Esophagus squamous epithelium (tissue), 5 donors: Measurements from ENCODE around the gene CD99L2. TPM values are rescaled to one million over a fixed set of nuclear protein-coding genes. Genes with fewer than 3 reads are reported as not detected.

Source experiments
- DNase-seq: peaks from one replicate; lab custom pipeline; 2025; lab: John Stamatoyannopoulos, UW
- H3K27ac ChIP-seq, 4 donors: fragments of 200-600 bp; sonication (generic); one replicate each; pipeline ENCODE4 v1.5.1; 2016 to 2019; ENCODE audit warnings: mild to moderate bottlenecking in 1 of 4
- H3K27me3 ChIP-seq, 4 donors: fragments of 200-600 bp; sonication (generic); 1 replicate in 3 of 4; 2 replicates in 1 of 4; pipeline versions ENCODE4 v1.5.1 to v1.6.0; 2017 to 2021; ENCODE audit warnings: antibody characterized with exemption in 1 of 4
- H3K36me3 ChIP-seq, 3 donors: fragments of 200-600 bp; sonication (generic); one replicate each; pipeline ENCODE4 v1.5.1; 2016 to 2019
- H3K4me1 ChIP-seq, 3 donors: fragments of 200-600 bp; sonication (generic); one replicate each; pipeline ENCODE4 v1.5.1; 2017 to 2019
- H3K4me3 ChIP-seq, 4 donors: fragments of 200-600 bp; sonication (generic); 1 replicate in 3 of 4; 2 replicates in 1 of 4; pipeline ENCODE4 v1.5.1; 2016 to 2019; ENCODE audit warnings: mild to moderate bottlenecking in 2 of 4, moderate library complexity in 1 of 4
- H3K9me3 ChIP-seq, 3 donors: fragments of 200-600 bp; sonication (generic); one replicate each; pipeline ENCODE4 v1.5.1; 2016 to 2019
- POLR2A ChIP-seq, 4 donors: fragments of 450-650 bp; IDR thresholded peaks; one replicate each; pipeline ENCODE4 v1.6.1; 2017; ENCODE audit warnings: antibody characterized with exemption in 4 of 4, mild to moderate bottlenecking in 4 of 4, moderate library complexity in 3 of 4
- WGBS, 2 donors: methylation state at CpG; one replicate each; pipeline ENCODE4 v1.1.5; 2018; 5-methylcytosine and 5-hydroxymethylcytosine counted together
- intact Hi-C: fragments of 100-400 bp; cut with DNase I; formaldehyde crosslinking; loops from one replicate; pipeline ENCODE4 v1.15.0; 2022
- total RNA-seq, 4 donors: library from RNA; depleted of rRNA; stranded (reverse); fragments of >200 nt; gene quantifications; one replicate each; pipeline ENCODE4 v1.1.0, GENCODE V29; 2016
- TF ChIP-seq, protein P1 (sequence below), 6 experiments: fragments of 450-650 bp in 4 of 6; fragments of 200-600 bp in 2 of 6; sonication (generic) in 2 of 6; IDR thresholded peaks; one replicate each; pipeline ENCODE4 v1.5.1; 2016 to 2019; ENCODE audit warnings: antibody characterized with exemption in 6 of 6, mild to moderate bottlenecking in 4 of 6, moderate library complexity in 4 of 6
- donor health status: DM: yes; HTN: yes; CAD: no.

Gene CD99L2
- total RNA-seq, 4 donors from 2014 or later = 3.8 to 21.9 (median 7.7) TPM

DNA sequence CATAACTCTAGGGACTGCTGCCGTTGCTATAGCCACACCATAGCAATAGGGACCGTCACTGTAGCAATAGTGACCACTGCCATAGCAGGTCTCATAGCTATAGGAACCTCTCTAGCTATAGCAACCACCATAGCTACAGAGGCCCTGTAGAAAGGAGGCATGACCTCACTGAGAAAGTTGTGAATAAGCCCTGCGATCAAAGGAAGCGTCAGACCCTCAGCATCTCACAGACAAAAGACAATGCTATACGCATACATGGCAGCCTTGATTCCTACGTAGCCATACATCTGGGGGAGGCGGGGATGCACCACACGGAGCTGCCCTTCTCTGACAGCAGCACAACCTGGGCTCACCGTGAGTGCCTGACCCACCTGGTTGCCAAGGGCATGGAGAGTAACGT is 116.8 kb downstream of the CD99L2 start:
- no peaks in the 10 kb centered on the region for H3K4me1 ChIP-seq
- no peaks in the 10 kb centered on the region for H3K27me3 ChIP-seq
- DNase-seq = no peak
- intact Hi-C loops = no loop called here
- no peak overlapping the region for H3K4me3 ChIP-seq
- TF ChIP-seq, protein P1, sequence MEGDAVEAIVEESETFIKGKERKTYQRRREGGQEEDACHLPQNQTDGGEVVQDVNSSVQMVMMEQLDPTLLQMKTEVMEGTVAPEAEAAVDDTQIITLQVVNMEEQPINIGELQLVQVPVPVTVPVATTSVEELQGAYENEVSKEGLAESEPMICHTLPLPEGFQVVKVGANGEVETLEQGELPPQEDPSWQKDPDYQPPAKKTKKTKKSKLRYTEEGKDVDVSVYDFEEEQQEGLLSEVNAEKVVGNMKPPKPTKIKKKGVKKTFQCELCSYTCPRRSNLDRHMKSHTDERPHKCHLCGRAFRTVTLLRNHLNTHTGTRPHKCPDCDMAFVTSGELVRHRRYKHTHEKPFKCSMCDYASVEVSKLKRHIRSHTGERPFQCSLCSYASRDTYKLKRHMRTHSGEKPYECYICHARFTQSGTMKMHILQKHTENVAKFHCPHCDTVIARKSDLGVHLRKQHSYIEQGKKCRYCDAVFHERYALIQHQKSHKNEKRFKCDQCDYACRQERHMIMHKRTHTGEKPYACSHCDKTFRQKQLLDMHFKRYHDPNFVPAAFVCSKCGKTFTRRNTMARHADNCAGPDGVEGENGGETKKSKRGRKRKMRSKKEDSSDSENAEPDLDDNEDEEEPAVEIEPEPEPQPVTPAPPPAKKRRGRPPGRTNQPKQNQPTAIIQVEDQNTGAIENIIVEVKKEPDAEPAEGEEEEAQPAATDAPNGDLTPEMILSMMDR (IDR thresholded peaks at IDR 0.05) = no peak
- TF ChIP-seq POLR2A (IDR thresholded peaks at IDR 0.05) = no peak
- 91 to 93% methylated on average over 3 to 7 of the region's 10 CpGs for WGBS, 2 donors
- no peaks in the 10 kb centered on the region for H3K9me3 ChIP-seq
- no peaks in the 10 kb centered on the region for H3K36me3 ChIP-seq
- H3K27ac ChIP-seq = no peak overlapping the region

GRCh38 chrX:150779385-150779784 is 119.1 kb downstream of the CD99L2 start:
- intact Hi-C loops = no loop called here
- no peak for DNase-seq
- Histone ChIP-seq H3K4me1 (no peaks in the 10 kb centered on the region), H3K9me3 (no peaks in the 10 kb centered on the region), H3K27me3 (no peaks in the 10 kb centered on the region), H3K36me3 (peaks cover 0 to 20% (median 0%) of the 10 kb centered on the region in 3 donors), H3K27ac (no peak overlapping the region), H3K4me3 (no peak overlapping the region)
- TF ChIP-seq, protein P1 (IDR thresholded peaks at IDR 0.05) = no peak
- TF ChIP-seq POLR2A (IDR thresholded peaks at IDR 0.05) = no peak
- WGBS, 2 donors = 82 to 83% methylated on average over 5 to 8 of the region's 8 CpGs

GRCh38 chrX:150777328-150777992 is 121.0 kb downstream of the CD99L2 start:
- TF ChIP-seq POLR2A (IDR thresholded peaks at IDR 0.05) = no peak
- TF ChIP-seq, protein P1 (IDR thresholded peaks at IDR 0.05) = no peak
- intact Hi-C loops = no loop called here
- H3K4me3 ChIP-seq = no peak overlapping the region
- H3K27ac ChIP-seq = no peak overlapping the region
- peaks cover 0 to 23% (median 0%) of the 10 kb centered on the region in 3 donors for H3K36me3 ChIP-seq
- no peaks in the 10 kb centered on the region for H3K27me3 ChIP-seq
- DNase-seq = no peak
- no peaks in the 10 kb centered on the region for H3K9me3 ChIP-seq
- H3K4me1 ChIP-seq = peaks cover 0 to under 1% (median 0%) of the 10 kb centered on the region in 3 donors
- whole genome bisulfite sequencing, 2 donors = 88 to 89% methylated on average over 1 to 13 of the region's 18 CpGs

DNA sequence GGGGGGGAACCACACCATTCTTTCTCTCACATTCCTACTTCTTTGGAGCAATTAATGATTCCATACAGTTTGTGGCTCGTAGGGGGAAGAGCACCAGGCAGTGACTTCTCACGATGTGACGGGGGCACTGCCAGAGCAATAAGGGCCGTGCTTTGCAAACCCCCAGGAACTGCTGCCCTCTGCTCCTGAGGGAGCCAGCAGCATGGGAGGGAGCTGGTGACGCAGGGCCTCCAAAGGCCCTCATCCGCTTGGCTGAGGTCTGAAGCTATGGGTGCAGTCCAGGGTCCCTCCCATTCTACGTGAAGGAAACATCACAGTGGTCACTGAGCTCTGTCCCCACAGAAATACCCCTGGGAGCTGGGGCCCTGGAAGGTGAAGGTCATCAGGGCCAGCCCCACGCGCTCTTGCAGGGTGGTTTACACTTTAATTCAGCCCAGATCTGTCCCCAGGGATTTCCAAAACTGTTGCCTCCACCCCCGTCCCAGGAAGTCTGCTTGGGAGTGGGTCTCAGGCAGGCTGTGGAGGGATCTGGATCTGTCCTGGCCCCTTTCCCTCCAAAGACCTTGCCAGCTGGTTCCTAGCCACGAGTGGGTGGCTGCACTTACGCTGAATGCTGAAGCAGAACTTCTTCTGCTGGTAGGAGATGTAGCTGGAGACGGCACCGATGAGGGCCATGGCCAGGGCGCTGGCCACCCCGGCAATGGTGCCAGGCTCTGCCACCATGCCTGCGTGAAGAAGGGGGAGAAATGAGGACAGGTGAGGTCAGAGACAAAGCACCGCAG is 122.7 kb downstream of the CD99L2 start:
- intact Hi-C loops = no loop called here
- Histone ChIP-seq H3K27ac (no peak overlapping the region), H3K4me3 (no peak overlapping the region), H3K4me1 (peaks cover 0 to 7% (median 0%) of the 10 kb centered on the region in 3 donors), H3K9me3 (no peaks in the 10 kb centered on the region), H3K27me3 (no peaks in the 10 kb centered on the region), H3K36me3 (peaks cover 0 to 23% (median 0%) of the 10 kb centered on the region in 3 donors)
- TF ChIP-seq, protein P1 (IDR thresholded peaks at IDR 0.05) = no peak
- no peak for TF ChIP-seq POLR2A (IDR thresholded peaks at IDR 0.05)
- DNase-seq = no peak
- 85 to 90% methylated on average over 4 to 11 of the region's 18 CpGs for WGBS, 2 donors
